Measurements from ENCODE around the gene PSMA5. TPM values are rescaled to one million over a fixed set of nuclear protein-coding genes. Genes with fewer than 3 reads are reported as not detected.

PSMA5 gene
- total RNA-seq, 1 donor from 2014 or later, result 63.9 TPM

GRCh38 chr1:109370712-109371340 lies 55.4 kb downstream of the PSMA5 start:
- DNase-seq (ENCODE audit: low spot score), result no peak

- DNase-seq (ENCODE audit: low spot score), result no peak
These were observed 57.0 kb downstream of the PSMA5 start for GRCh38 chr1:109369167-109369746.

GRCh38 chr1:109368464-109368863 lies 57.8 kb downstream of the PSMA5 start:
- no peak for DNase-seq (ENCODE audit: low spot score)

GRCh38 chr1:109367626-109368025 lies 58.6 kb downstream of the PSMA5 start:
- DNase-seq (ENCODE audit: low spot score), result no peak

GRCh38 chr1:109365642-109366204 lies 60.5 kb downstream of the PSMA5 start:
- no peak for DNase-seq (ENCODE audit: low spot score)

- DNase-seq (ENCODE audit: low spot score), result no peak
These were observed 64.6 kb downstream of the PSMA5 start for GRCh38 chr1:109361649-109362048.

GRCh38 chr1:109361069-109361468 lies 65.2 kb downstream of the PSMA5 start:
- DNase-seq (ENCODE audit: low spot score), result no peak

GRCh38 chr1:109357616-109358015 lies 68.6 kb downstream of the PSMA5 start:
- no peak for DNase-seq (ENCODE audit: low spot score)

GRCh38 chr1:109356915-109357314 lies 69.3 kb downstream of the PSMA5 start:
- DNase-seq (ENCODE audit: low spot score), result no peak

- no peak for DNase-seq (ENCODE audit: low spot score)
These were observed 69.7 kb downstream of the PSMA5 start for GRCh38 chr1:109356505-109356904.

GRCh38 chr1:109354929-109355328 lies 71.3 kb downstream of the PSMA5 start:
- no peak for DNase-seq (ENCODE audit: low spot score)

- no peak for DNase-seq (ENCODE audit: low spot score)
These were observed 74.8 kb downstream of the PSMA5 start for GRCh38 chr1:109351457-109351856.

- no peak for DNase-seq (ENCODE audit: low spot score)
These were observed 75.6 kb downstream of the PSMA5 start for GRCh38 chr1:109350655-109351054.

GRCh38 chr1:109350182-109350581 lies 76.1 kb downstream of the PSMA5 start:
- DNase-seq (ENCODE audit: low spot score), result no peak

Other genes starting within 250 kb of the PSMA5 start
- 119 TPM for gene SARS1, start 212.5 kb downstream of the PSMA5 start, total RNA-seq
- gene CELSR2, start 176.9 kb downstream of the PSMA5 start, total RNA-seq, result 1.5 TPM
- 0.90 TPM for gene PSRC1, start 143.3 kb downstream of the PSMA5 start, total RNA-seq
- gene MYBPHL, start 119.4 kb downstream of the PSMA5 start, total RNA-seq, result not detected
- gene SORT1, start 28.5 kb downstream of the PSMA5 start, total RNA-seq, result 169 TPM
- gene SYPL2, start 40.1 kb upstream of the PSMA5 start, total RNA-seq, result 7.3 TPM
- 3.0 TPM for gene ATXN7L2, start 57.5 kb upstream of the PSMA5 start, total RNA-seq
- 8.9 TPM for gene CYB561D1, start 67.6 kb upstream of the PSMA5 start, total RNA-seq
- gene AMIGO1, start 83.3 kb upstream of the PSMA5 start, total RNA-seq, result 7.4 TPM
- not detected for gene GPR61, start 113.4 kb upstream of the PSMA5 start, total RNA-seq
- 8.7 TPM for gene GNAI3, start 122.2 kb upstream of the PSMA5 start, total RNA-seq
- gene GNAT2, start 193.2 kb upstream of the PSMA5 start, total RNA-seq, result not detected
- 63.1 TPM for gene AMPD2, start 193.4 kb upstream of the PSMA5 start, total RNA-seq
- gene GSTM4, start 229.7 kb upstream of the PSMA5 start, total RNA-seq, result 22.6 TPM
- gene GSTM2, start 241.6 kb upstream of the PSMA5 start, total RNA-seq, result 51.2 TPM

All from mesenteric fat pad (tissue), 1 donor.